ENCODE results near the gene SCAF8.
"Not testable (repeated sequence)": the region's sequence is repeated elsewhere in the genome, so short reads cannot be mapped to it uniquely, and the experiment has no call there.

SCAF8 gene

GRCh38 chr6:154733626-154734382, 588 bp downstream of the SCAF8 start:
- peak; percentile 75 for DNase-seq (ENCODE audit: low read depth)

- DNase-seq (ENCODE audit: low read depth), result no peak
Observed at GRCh38 chr6:154736618-154737259, 3.5 kb downstream of the SCAF8 start.

GRCh38 chr6:154737424-154737823, 4.2 kb downstream of the SCAF8 start:
- DNase-seq (ENCODE audit: low read depth), result no peak

- no peak for DNase-seq (ENCODE audit: low read depth)
Observed at GRCh38 chr6:154738551-154738961, 5.3 kb downstream of the SCAF8 start.

GRCh38 chr6:154740658-154741057, 7.4 kb downstream of the SCAF8 start:
- DNase-seq (ENCODE audit: low read depth), result no peak

- DNase-seq (ENCODE audit: low read depth), result no peak
Observed at GRCh38 chr6:154742891-154743290, 9.7 kb downstream of the SCAF8 start.

- DNase-seq (ENCODE audit: low read depth), result not testable (repeated sequence)
Observed at GRCh38 chr6:154744029-154744745, 11.0 kb downstream of the SCAF8 start.

- DNase-seq (ENCODE audit: low read depth), result no peak
Observed at GRCh38 chr6:154745243-154745642, 12.0 kb downstream of the SCAF8 start.

GRCh38 chr6:154749341-154749740, 16.1 kb downstream of the SCAF8 start:
- DNase-seq (ENCODE audit: low read depth), result no peak

- no peak for DNase-seq (ENCODE audit: low read depth)
Observed at GRCh38 chr6:154751011-154751800, 18.0 kb downstream of the SCAF8 start.

- no peak for DNase-seq (ENCODE audit: low read depth)
Observed at GRCh38 chr6:154752022-154752421, 18.8 kb downstream of the SCAF8 start.

GRCh38 chr6:154754152-154754551, 20.9 kb downstream of the SCAF8 start:
- no peak for DNase-seq (ENCODE audit: low read depth)

GRCh38 chr6:154757352-154758050, 24.3 kb downstream of the SCAF8 start:
- DNase-seq (ENCODE audit: low read depth), result no peak

- DNase-seq (ENCODE audit: low read depth), result no peak
Observed at GRCh38 chr6:154758125-154758524, 24.9 kb downstream of the SCAF8 start.

- no peak for DNase-seq (ENCODE audit: low read depth)
Observed at GRCh38 chr6:154763650-154764049, 30.4 kb downstream of the SCAF8 start.

- no peak for DNase-seq (ENCODE audit: low read depth)
Observed at GRCh38 chr6:154765273-154765672, 32.1 kb downstream of the SCAF8 start.

GRCh38 chr6:154766288-154766687, 33.1 kb downstream of the SCAF8 start:
- no peak for DNase-seq (ENCODE audit: low read depth)

- DNase-seq (ENCODE audit: low read depth), result no peak
Observed at GRCh38 chr6:154767003-154767723, 33.9 kb downstream of the SCAF8 start.

- no peak for DNase-seq (ENCODE audit: low read depth)
Observed at GRCh38 chr6:154768280-154768679, 35.1 kb downstream of the SCAF8 start.

- DNase-seq (ENCODE audit: low read depth), result no peak
Observed at GRCh38 chr6:154773610-154774089, 40.4 kb downstream of the SCAF8 start.

- DNase-seq (ENCODE audit: low read depth), result not testable (repeated sequence)
Observed at GRCh38 chr6:154779157-154779556, 45.9 kb downstream of the SCAF8 start.

Data from stimulated activated CD8-positive, alpha-beta memory T cell treated with anti-CD3 and anti-CD28 coated beads, Interleukin-15, amount 100 ng/mL, for 1 hour (primary cell).